ENCODE measurements around the gene NEUROD6. TPM values are rescaled to one million over a fixed set of nuclear protein-coding genes. Genes with fewer than 3 reads are reported as not detected.

Gene NEUROD6
- polyA plus RNA-seq (2011; rRNA removed) (not detected in 2 replicates), polyA minus RNA-seq (2011; rRNA and poly(A)+ RNA removed) (not detected in 2 replicates)

DNA sequence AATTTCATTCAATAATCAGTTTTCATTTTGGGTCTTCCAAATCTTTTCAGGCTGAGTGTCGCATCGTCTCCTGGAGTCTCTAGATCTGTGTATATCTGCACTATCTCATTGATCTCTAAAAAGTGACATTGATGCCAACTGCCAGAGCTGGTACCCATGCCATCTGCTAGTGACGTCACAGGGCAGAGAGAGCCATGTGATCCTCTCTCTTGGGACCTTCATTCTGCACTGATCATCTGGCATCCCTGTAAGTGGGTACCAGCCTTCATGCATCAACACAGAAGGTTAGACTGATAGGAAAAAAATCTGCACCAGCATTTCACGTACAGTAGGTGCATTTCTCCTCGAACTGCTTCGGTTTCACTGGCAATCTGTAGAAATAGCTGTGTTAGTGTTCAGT lies at the start of gene NEUROD6:
Gene NEUROD6 (minus strand): TSS at position 124 of the 400 bp plus-strand sequence. CDS start 1,458 bp downstream, outside the sequence.
- ChIA-PET POLR2A (no interaction called here), CTCF (interaction anchor here (0.5 kb wide), 1 partner anchor 238 kb away, joined by 3 read pairs; no protein-coding TSS in a partner anchor)
- TF ChIP-seq, protein P1, sequence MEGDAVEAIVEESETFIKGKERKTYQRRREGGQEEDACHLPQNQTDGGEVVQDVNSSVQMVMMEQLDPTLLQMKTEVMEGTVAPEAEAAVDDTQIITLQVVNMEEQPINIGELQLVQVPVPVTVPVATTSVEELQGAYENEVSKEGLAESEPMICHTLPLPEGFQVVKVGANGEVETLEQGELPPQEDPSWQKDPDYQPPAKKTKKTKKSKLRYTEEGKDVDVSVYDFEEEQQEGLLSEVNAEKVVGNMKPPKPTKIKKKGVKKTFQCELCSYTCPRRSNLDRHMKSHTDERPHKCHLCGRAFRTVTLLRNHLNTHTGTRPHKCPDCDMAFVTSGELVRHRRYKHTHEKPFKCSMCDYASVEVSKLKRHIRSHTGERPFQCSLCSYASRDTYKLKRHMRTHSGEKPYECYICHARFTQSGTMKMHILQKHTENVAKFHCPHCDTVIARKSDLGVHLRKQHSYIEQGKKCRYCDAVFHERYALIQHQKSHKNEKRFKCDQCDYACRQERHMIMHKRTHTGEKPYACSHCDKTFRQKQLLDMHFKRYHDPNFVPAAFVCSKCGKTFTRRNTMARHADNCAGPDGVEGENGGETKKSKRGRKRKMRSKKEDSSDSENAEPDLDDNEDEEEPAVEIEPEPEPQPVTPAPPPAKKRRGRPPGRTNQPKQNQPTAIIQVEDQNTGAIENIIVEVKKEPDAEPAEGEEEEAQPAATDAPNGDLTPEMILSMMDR (IDR thresholded peaks at IDR 0.05; ENCODE audit: insufficient read depth, low read depth, low read length): no peak
- Histone ChIP-seq H3K4me3 (ENCODE audit: low read depth, low read length) (no peak within 1 kb of the TSS), H3K27me3 (ENCODE audit: control insufficient read depth, insufficient read depth, low read length) (no peaks in the 10 kb centered on the region), H3K36me3 (ENCODE audit: control insufficient read depth, insufficient read depth, low read length) (no peaks in the 10 kb centered on the region)
- DNase-seq (ENCODE audit: low read depth): no peak

DNA sequence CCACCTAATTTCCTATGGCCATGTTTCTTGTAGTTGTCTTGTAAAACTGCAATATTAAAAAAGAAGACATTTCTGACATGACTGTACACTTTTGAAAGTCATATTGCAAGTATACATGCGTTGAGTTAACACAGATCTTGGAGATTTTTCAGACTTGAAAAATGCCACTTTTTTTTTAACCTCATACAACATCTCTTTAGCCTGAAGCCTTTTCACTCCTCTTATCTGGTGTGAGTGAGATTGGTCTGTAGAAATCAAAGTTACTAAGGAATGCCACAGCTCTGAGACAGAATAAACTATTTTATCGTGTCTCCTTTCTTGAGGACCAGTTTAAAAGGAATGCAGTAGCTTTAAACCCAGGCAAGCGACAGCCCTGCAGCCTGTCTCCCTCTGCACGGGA lies 43.9 kb upstream of the NEUROD6 start:
- ChIA-PET POLR2A (no interaction called here), CTCF (no interaction called here)
- H3K27me3 ChIP-seq (ENCODE audit: control insufficient read depth, insufficient read depth, low read length): no peaks in the 10 kb centered on the region
- TF ChIP-seq, protein P1 (IDR thresholded peaks at IDR 0.05; ENCODE audit: insufficient read depth, low read depth, low read length): no peak
- no peak for DNase-seq (ENCODE audit: low read depth)
- no peaks in the 10 kb centered on the region for H3K36me3 ChIP-seq (ENCODE audit: control insufficient read depth, insufficient read depth, low read length)
- H3K4me3 ChIP-seq (ENCODE audit: low read depth, low read length): no peak overlapping the region

DNA sequence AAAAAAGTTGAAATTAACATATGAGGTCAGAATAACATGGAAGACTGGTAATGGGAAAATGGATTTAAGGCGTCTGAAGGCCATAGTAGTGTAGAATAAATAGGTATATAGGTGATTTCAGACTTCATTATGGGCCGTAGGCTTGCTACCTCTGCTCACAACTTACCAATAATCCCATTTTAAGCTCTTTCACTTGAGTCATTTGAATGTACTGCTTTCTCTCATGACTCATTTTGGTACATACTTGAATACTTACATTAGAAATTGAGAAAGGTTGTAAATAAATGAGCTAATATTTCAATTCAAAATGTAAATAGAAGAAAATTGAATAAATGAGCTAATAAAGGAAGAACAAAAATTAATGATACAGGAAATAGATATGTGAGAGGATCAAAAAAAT lies 42.2 kb upstream of the NEUROD6 start:
- Histone ChIP-seq H3K4me3 (ENCODE audit: low read depth, low read length) (no peak overlapping the region), H3K36me3 (ENCODE audit: control insufficient read depth, insufficient read depth, low read length) (no peaks in the 10 kb centered on the region), H3K27me3 (ENCODE audit: control insufficient read depth, insufficient read depth, low read length) (no peaks in the 10 kb centered on the region)
- TF ChIP-seq, protein P1 (IDR thresholded peaks at IDR 0.05; ENCODE audit: insufficient read depth, low read depth, low read length): no peak
- ChIA-PET POLR2A (no interaction called here), CTCF (interaction anchor here (1.0 to 1.5 kb wide), 2 partner anchors 10 to 28 kb away, joined by 3 to 4 read pairs; no protein-coding TSS in a partner anchor)
- DNase-seq (ENCODE audit: low read depth): no peak

DNA sequence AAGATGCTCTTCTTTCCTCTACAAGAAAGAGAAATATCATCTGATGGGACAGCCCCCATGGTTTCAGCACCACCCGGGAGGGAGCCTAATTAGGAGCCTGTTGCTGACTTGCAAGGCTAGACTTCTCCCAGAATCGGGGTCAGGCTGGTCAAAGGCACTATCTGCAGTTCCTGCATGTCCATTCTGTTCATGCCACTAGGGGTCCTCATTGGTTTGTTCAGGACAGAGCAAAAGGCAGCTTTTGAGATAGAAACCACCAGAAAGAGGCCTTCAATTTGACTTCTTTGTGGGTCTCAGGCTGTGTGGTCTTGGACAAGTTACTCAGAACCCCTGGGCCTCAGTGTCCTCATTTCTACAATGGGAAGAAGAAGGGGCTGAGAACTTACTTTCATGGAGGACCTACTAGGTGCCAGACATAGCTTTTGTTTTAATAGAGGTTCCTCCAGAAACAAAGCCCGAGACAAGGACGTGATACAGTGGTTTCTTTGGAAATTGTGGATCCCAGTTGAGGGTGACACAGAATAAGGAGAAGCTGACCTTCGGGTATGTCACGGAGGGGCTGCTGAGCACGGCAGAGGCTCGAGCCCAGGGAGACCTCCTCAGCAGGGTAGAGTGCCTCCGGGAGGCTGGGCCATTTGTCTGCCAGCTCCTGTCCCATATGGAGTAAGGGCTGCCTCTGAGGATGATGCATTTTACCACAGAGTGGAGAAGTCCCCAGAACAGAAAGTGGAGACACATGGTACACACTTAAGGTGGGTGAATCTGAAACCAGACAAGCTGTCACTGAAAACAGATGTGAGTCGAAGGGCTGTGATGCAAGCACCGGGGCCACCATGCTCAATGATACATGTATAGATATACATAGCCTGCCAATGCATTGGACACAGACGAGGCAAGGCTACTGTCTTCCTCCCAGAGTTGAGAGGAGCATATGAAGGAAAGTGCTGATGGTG lies 33.1 kb upstream of the NEUROD6 start:
- Histone ChIP-seq H3K36me3 (ENCODE audit: control insufficient read depth, insufficient read depth, low read length) (no peaks in the 10 kb centered on the region), H3K4me3 (ENCODE audit: low read depth, low read length) (no peak overlapping the region), H3K27me3 (ENCODE audit: control insufficient read depth, insufficient read depth, low read length) (no peaks in the 10 kb centered on the region)
- ChIA-PET POLR2A (no interaction called here), CTCF (interaction anchor here (0.6 to 2.2 kb wide), 15 partner anchors 9 to 1763 kb away, joined by 3 to 12 read pairs (median 4); no protein-coding TSS in a partner anchor)
- TF ChIP-seq, protein P1 (IDR thresholded peaks at IDR 0.05; ENCODE audit: insufficient read depth, low read depth, low read length): peak; percentile 71
- DNase-seq (ENCODE audit: low read depth): no peak

DNA sequence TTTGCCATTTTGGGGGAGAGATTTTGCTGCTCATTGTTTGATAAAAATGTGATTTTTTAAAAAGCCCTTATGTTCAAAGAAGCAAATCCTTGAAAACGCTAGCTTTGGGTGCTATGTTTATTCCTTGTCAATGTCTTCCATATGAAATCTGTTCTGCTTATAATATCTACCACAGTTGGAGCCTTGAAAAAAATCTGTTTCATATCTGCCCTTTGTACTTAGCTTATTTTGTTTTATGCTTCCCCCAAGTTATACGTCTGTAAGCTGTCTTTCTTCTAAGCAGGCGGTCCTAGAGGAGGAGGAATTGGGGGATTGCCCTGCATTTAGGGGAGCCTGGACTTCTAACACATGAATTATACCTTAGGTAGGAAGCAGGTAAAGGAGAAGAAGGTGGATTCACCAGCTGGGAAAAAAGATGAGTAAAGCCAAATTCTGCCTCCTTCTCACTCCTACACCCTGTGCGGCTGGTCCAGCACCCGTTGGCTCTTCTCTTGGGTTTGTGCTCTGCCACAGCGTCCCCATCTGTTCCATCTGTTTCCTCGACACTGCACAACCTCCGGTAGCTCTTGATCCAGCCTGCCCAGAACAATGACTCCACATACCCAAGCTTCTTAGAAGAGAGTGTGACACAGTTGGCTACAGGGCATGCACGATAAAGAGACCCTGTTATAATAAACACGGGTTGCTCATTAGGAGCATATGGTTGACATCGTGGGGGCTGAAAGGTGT lies 31.9 kb upstream of the NEUROD6 start:
- DNase-seq (ENCODE audit: low read depth): no peak
- POLR2A ChIA-PET: no interaction called here
- H3K27me3 ChIP-seq (ENCODE audit: control insufficient read depth, insufficient read depth, low read length): no peaks in the 10 kb centered on the region
- CTCF ChIA-PET: interaction anchor here (0.6 to 2.2 kb wide), 11 partner anchors 9 to 832 kb away, joined by 3 to 12 read pairs (median 4); no protein-coding TSS in a partner anchor
- TF ChIP-seq, protein P1 (IDR thresholded peaks at IDR 0.05; ENCODE audit: insufficient read depth, low read depth, low read length): no peak
- H3K4me3 ChIP-seq (ENCODE audit: low read depth, low read length): no peak overlapping the region
- H3K36me3 ChIP-seq (ENCODE audit: control insufficient read depth, insufficient read depth, low read length): no peaks in the 10 kb centered on the region

All from BJ (cell line).